ENCODE measurements around the gene NUDT7.

NUDT7 gene

GRCh38 chr16:77763994-77764393 lies 41.7 kb downstream of the NUDT7 start:
- no peaks in the 10 kb centered on the region for H3K36me3 ChIP-seq (ENCODE audit: insufficient read depth, low read length)
- H3K4me1 ChIP-seq (ENCODE audit: insufficient read depth, low read length, severe bottlenecking) = no peaks in the 10 kb centered on the region
- H3K79me2 ChIP-seq (ENCODE audit: insufficient read depth, low read length) = no peaks in the 10 kb centered on the region
- H3K27me3 ChIP-seq (ENCODE audit: insufficient read depth, low read length) = no peaks in the 10 kb centered on the region
- H3K9ac ChIP-seq (ENCODE audit: low read length) = no peak overlapping the region
- no peak overlapping the region for H3K4me2 ChIP-seq (ENCODE audit: low read length)
- H3F3A ChIP-seq (ENCODE audit: insufficient read depth, low read length) = no peaks in the 10 kb centered on the region
- TF ChIP-seq EZH2 (IDR thresholded peaks at IDR 0.05; ENCODE audit: borderline replicate concordance, low read length) = no peak
- no peak for TF ChIP-seq CTCF (IDR thresholded peaks at IDR 0.05; ENCODE audit: low read length)
- H3K9me3 ChIP-seq (ENCODE audit: low read length) = no peaks in the 10 kb centered on the region
- no peaks in the 10 kb centered on the region for H3K9me2 ChIP-seq (ENCODE audit: low read depth, low read length)
- no peak overlapping the region for H3K27ac ChIP-seq (ENCODE audit: low read depth, low read length, poor library complexity, severe bottlenecking)
- no peak overlapping the region for H3K4me3 ChIP-seq (ENCODE audit: low read depth, low read length, poor library complexity, severe bottlenecking)
- no peak overlapping the region for H2AFZ ChIP-seq (ENCODE audit: low read length)
- H4K20me1 ChIP-seq (ENCODE audit: insufficient read depth, low read length) = no peaks in the 10 kb centered on the region

GRCh38 chr16:77767211-77767610 lies 44.9 kb downstream of the NUDT7 start:
- H3K27me3 ChIP-seq (ENCODE audit: insufficient read depth, low read length) = no peaks in the 10 kb centered on the region
- TF ChIP-seq CTCF (IDR thresholded peaks at IDR 0.05; ENCODE audit: low read length) (no peak), EZH2 (IDR thresholded peaks at IDR 0.05; ENCODE audit: borderline replicate concordance, low read length) (no peak)
- H3K4me3 ChIP-seq (ENCODE audit: low read depth, low read length, poor library complexity, severe bottlenecking) = no peak overlapping the region
- no peaks in the 10 kb centered on the region for H3F3A ChIP-seq (ENCODE audit: insufficient read depth, low read length)
- H3K9me3 ChIP-seq (ENCODE audit: low read length) = no peaks in the 10 kb centered on the region
- H3K9ac ChIP-seq (ENCODE audit: low read length) = no peak overlapping the region
- no peaks in the 10 kb centered on the region for H4K20me1 ChIP-seq (ENCODE audit: insufficient read depth, low read length)
- H3K4me2 ChIP-seq (ENCODE audit: low read length) = no peak overlapping the region
- H3K4me1 ChIP-seq (ENCODE audit: insufficient read depth, low read length, severe bottlenecking) = no peaks in the 10 kb centered on the region
- no peaks in the 10 kb centered on the region for H3K36me3 ChIP-seq (ENCODE audit: insufficient read depth, low read length)
- H3K27ac ChIP-seq (ENCODE audit: low read depth, low read length, poor library complexity, severe bottlenecking) = no peak overlapping the region
- no peaks in the 10 kb centered on the region for H3K79me2 ChIP-seq (ENCODE audit: insufficient read depth, low read length)
- no peaks in the 10 kb centered on the region for H3K9me2 ChIP-seq (ENCODE audit: low read depth, low read length)
- no peak overlapping the region for H2AFZ ChIP-seq (ENCODE audit: low read length)

- no peaks in the 10 kb centered on the region for H3K9me3 ChIP-seq (ENCODE audit: low read length)
- H3K9ac ChIP-seq (ENCODE audit: low read length) = no peak overlapping the region
- no peaks in the 10 kb centered on the region for H3K79me2 ChIP-seq (ENCODE audit: insufficient read depth, low read length)
- no peaks in the 10 kb centered on the region for H3K36me3 ChIP-seq (ENCODE audit: insufficient read depth, low read length)
- H3K27me3 ChIP-seq (ENCODE audit: insufficient read depth, low read length) = no peaks in the 10 kb centered on the region
- no peaks in the 10 kb centered on the region for H3F3A ChIP-seq (ENCODE audit: insufficient read depth, low read length)
- H3K4me3 ChIP-seq (ENCODE audit: low read depth, low read length, poor library complexity, severe bottlenecking) = no peak overlapping the region
- H3K4me1 ChIP-seq (ENCODE audit: insufficient read depth, low read length, severe bottlenecking) = no peaks in the 10 kb centered on the region
- no peak overlapping the region for H3K4me2 ChIP-seq (ENCODE audit: low read length)
- no peak overlapping the region for H2AFZ ChIP-seq (ENCODE audit: low read length)
- H3K27ac ChIP-seq (ENCODE audit: low read depth, low read length, poor library complexity, severe bottlenecking) = no peak overlapping the region
- H3K9me2 ChIP-seq (ENCODE audit: low read depth, low read length) = no peaks in the 10 kb centered on the region
- H4K20me1 ChIP-seq (ENCODE audit: insufficient read depth, low read length) = no peaks in the 10 kb centered on the region
- no peak for TF ChIP-seq EZH2 (IDR thresholded peaks at IDR 0.05; ENCODE audit: borderline replicate concordance, low read length)
- TF ChIP-seq CTCF (IDR thresholded peaks at IDR 0.05; ENCODE audit: low read length) = no peak
These were observed 45.5 kb downstream of the NUDT7 start for GRCh38 chr16:77767826-77768225.

Data from OCI-LY1 (cell line).